Pulmonary artery endothelial cell (primary cell): Measurements from ENCODE around the gene CNTF. TPM values are rescaled to one million over a fixed set of nuclear protein-coding genes. Genes with fewer than 3 reads are reported as not detected.
"Not testable (repeated sequence)": the region's sequence is repeated elsewhere in the genome, so short reads cannot be mapped to it uniquely, and the experiment has no call there.

ENCODE experiments used
- DNase-seq: peaks from one replicate; pipeline ENCODE4 v3.0.0-alpha.2; 2011; ENCODE audit warnings: low read depth, low spot score
- total RNA-seq: library from RNA; depleted of rRNA; stranded (reverse); fragments of >200 nt; gene quantifications from 2 replicates; pipeline ENCODE4 v1.2.3, GENCODE V29; 2014

Gene CNTF
- total RNA-seq = 1.6 and 2.2 TPM in 2 replicates

GRCh38 chr11:58622344-58622743 is at the start of gene CNTF:
TSS of gene CNTF (plus strand) at chr11:58622665. CDS start at chr11:58622753, 88 bp downstream.
- DNase-seq = no peak

- not testable (repeated sequence) for DNase-seq
Measured at GRCh38 chr11:58572906-58573305, 49.6 kb upstream of the CNTF start.

- DNase-seq = peak; percentile 45
Measured at GRCh38 chr11:58573451-58574104, 48.9 kb upstream of the CNTF start.

GRCh38 chr11:58574881-58575280 is 47.6 kb upstream of the CNTF start:
- no peak for DNase-seq

- no peak for DNase-seq
Measured at GRCh38 chr11:58575377-58576020, 47.0 kb upstream of the CNTF start, which contains the start of gene LPXN. TSS of gene LPXN (minus strand) at chr11:58575856. CDS start at chr11:58575772, 84 bp downstream.

- no peak for DNase-seq
Measured at GRCh38 chr11:58576887-58577471, 45.5 kb upstream of the CNTF start.

- DNase-seq = peak; percentile 80
Measured at GRCh38 chr11:58577555-58578135, 44.8 kb upstream of the CNTF start.

- peak; percentile 94 for DNase-seq
Measured at GRCh38 chr11:58578136-58578634, 44.3 kb upstream of the CNTF start.

- DNase-seq = peak; percentile 95
Measured at GRCh38 chr11:58578635-58579191, 43.8 kb upstream of the CNTF start, which contains the start of gene ZFP91. TSS of gene ZFP91 (plus strand) at chr11:58579063. CDS start at chr11:58579282, 219 bp downstream.

GRCh38 chr11:58579192-58580129 is 43.0 kb upstream of the CNTF start:
- DNase-seq = peak; percentile 78

- no peak for DNase-seq
Measured at GRCh38 chr11:58580311-58580710, 42.2 kb upstream of the CNTF start.

- no peak for DNase-seq
Measured at GRCh38 chr11:58582437-58582836, 40.0 kb upstream of the CNTF start.

- DNase-seq = no peak
Measured at GRCh38 chr11:58586998-58587397, 35.5 kb upstream of the CNTF start.

- DNase-seq = no peak
Measured at GRCh38 chr11:58591659-58592058, 30.8 kb upstream of the CNTF start.

GRCh38 chr11:58592760-58593472 is 29.5 kb upstream of the CNTF start:
- DNase-seq = no peak

- no peak for DNase-seq
Measured at GRCh38 chr11:58594826-58595225, 27.6 kb upstream of the CNTF start.

GRCh38 chr11:58596621-58597020 is 25.8 kb upstream of the CNTF start:
- DNase-seq = no peak

GRCh38 chr11:58597486-58598144 is 24.9 kb upstream of the CNTF start:
- DNase-seq = no peak

- DNase-seq = no peak
Measured at GRCh38 chr11:58600510-58600909, 22.0 kb upstream of the CNTF start.
